ENCODE data around the gene MISP3.

DNA sequence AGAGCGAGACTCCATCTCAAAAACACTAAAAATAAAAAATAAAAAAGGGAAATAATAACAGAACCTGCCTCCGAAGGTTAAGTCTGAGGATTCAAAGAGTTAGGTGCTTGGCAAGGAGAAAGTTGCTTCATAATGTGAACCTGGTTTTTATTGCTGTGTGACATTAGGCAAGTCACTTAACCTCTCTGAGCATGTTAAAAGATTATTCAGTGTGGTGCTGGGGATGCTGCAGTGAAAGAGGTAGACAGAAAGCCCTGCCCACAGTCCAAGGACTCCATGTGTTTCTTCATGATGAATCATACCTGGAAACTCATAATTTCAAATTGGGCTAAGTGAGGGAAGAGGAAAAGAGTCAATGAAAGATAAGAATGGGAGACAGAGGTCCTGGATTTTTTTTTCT is 38.6 kb upstream of the MISP3 start:
- TF ChIP-seq, protein P1, sequence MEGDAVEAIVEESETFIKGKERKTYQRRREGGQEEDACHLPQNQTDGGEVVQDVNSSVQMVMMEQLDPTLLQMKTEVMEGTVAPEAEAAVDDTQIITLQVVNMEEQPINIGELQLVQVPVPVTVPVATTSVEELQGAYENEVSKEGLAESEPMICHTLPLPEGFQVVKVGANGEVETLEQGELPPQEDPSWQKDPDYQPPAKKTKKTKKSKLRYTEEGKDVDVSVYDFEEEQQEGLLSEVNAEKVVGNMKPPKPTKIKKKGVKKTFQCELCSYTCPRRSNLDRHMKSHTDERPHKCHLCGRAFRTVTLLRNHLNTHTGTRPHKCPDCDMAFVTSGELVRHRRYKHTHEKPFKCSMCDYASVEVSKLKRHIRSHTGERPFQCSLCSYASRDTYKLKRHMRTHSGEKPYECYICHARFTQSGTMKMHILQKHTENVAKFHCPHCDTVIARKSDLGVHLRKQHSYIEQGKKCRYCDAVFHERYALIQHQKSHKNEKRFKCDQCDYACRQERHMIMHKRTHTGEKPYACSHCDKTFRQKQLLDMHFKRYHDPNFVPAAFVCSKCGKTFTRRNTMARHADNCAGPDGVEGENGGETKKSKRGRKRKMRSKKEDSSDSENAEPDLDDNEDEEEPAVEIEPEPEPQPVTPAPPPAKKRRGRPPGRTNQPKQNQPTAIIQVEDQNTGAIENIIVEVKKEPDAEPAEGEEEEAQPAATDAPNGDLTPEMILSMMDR (IDR thresholded peaks at IDR 0.05) = no peak
- TF ChIP-seq POLR2AphosphoS5 (IDR thresholded peaks at IDR 0.05) (no peak), POLR2A (IDR thresholded peaks at IDR 0.05) (no peak)
